NCI-H2171 treated with DMSO at 0.1 percent for 48 hours (cell line): Measurements from ENCODE around the gene LYL1.

Experiments used
- DNase-seq: peaks from one replicate; lab custom pipeline; 2025; lab: John Stamatoyannopoulos, UW

Gene LYL1

GRCh38 chr19:13055213-13056051 lies 47.2 kb downstream of the LYL1 start:
- DNase-seq = no peak

DNA sequence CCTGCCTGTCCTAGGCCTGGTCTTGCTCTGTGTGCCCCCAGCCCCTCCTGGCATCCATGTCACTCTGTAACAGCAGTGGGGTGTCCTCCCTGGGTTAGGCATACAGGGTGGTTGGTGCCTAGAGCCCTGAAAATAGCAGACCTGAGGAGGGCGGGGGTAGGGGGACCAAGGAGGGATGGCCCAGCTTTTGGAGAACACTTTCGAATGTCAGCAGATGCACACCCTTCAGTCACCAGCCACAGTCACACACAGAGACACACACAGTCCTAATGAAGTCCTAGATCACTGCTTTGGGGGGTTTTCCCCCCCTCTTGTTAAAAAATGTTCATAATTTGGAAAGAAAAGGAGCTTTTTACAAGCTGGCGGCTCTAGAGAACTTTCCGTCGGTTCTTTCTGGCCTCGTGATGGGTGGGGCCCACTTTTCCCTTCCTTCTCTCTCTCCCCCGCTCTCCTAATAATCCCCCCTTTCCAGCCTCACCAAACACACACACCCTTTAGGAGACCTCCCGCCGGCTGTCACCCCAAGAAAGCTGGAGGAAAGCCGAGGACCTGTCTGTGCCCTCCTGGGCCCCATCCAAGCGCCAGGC lies 47.9 kb downstream of the LYL1 start:
- no peak for DNase-seq

GRCh38 chr19:13053761-13054625 lies 48.7 kb downstream of the LYL1 start:
- DNase-seq = no peak

DNA sequence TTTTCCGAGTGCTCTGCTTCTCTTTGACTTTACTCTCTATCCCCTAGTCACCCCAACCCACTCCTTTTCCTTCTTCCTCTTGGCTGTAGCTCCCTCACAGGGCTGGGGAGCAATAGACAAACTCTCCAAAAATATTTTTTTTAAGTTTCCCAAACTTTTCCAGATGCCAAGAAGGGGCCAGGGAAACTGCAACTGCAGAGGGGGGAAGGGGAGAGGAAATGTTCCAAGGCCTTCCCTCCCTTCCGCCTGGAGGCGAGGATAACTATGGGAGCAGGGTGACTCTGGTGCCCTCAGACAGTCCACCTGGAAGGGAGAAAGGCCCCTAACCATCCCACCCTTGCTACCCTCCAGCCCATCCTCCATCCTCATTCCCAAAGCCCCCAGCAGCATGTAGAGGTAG lies 49.4 kb downstream of the LYL1 start:
- DNase-seq = no peak

- no peak for DNase-seq
Observed at GRCh38 chr19:13052447-13053175, 50.0 kb downstream of the LYL1 start.

- peak; percentile 82 for DNase-seq
Observed at GRCh38 chr19:13051557-13052165, 51.0 kb downstream of the LYL1 start.

- DNase-seq = no peak
Observed at GRCh38 chr19:13050274-13050673, 52.4 kb downstream of the LYL1 start.
